Endodermal cell (in vitro differentiated cells): ENCODE data around the gene TIAL1. TPM values are rescaled to one million over a fixed set of nuclear protein-coding genes. Genes with fewer than 3 reads are reported as not detected.

Source experiments
- DNase-seq: peaks from one replicate; pipeline ENCODE4 v3.0.0-alpha.2; 2017
- H3K27ac ChIP-seq: 2 replicates; pipeline ENCODE4 v1.5.1; 2013; ENCODE audit warnings: mild to moderate bottlenecking, low read depth, low read length, moderate library complexity
- H3K27me3 ChIP-seq: 2 replicates; pipeline ENCODE4 v1.6.1; 2013; ENCODE audit warnings: mild to moderate bottlenecking, low read length, moderate library complexity; ENCODE audit not compliant: insufficient read depth, control insufficient read depth, poor library complexity, severe bottlenecking
- H3K36me3 ChIP-seq: 2 replicates; pipeline ENCODE4 v1.7.0; 2013; ENCODE audit warnings: mild to moderate bottlenecking, low read length, moderate library complexity; ENCODE audit not compliant: control insufficient read depth, insufficient read depth
- H3K4me1 ChIP-seq: one replicate; pipeline ENCODE4 v1.7.0; 2013; ENCODE audit warnings: low read length; ENCODE audit not compliant: control insufficient read depth, insufficient read depth
- H3K4me3 ChIP-seq: 2 replicates; pipeline ENCODE4 v1.5.1; 2013; ENCODE audit warnings: mild to moderate bottlenecking, low read length, moderate library complexity
- H3K9ac ChIP-seq: 2 replicates; pipeline ENCODE4 v1.6.1; 2013; ENCODE audit warnings: mild to moderate bottlenecking, low read length, moderate library complexity; ENCODE audit not compliant: poor library complexity, severe bottlenecking; ENCODE audit errors: extremely low read depth
- H3K9me3 ChIP-seq: 2 replicates; pipeline ENCODE4 v1.6.1; 2013; ENCODE audit warnings: mild to moderate bottlenecking, low read length, moderate library complexity; ENCODE audit not compliant: control insufficient read depth
- H3K27ac Mint-ChIP-seq: 2 replicates; pipeline ENCODE4 v1.8.0; 2020; ENCODE audit warnings: mixed read lengths
- H3K27me3 Mint-ChIP-seq: 2 replicates; pipeline ENCODE4 v1.8.0; 2021; ENCODE audit warnings: mild to moderate bottlenecking, mixed read lengths; ENCODE audit not compliant: insufficient read depth
- H3K36me3 Mint-ChIP-seq: 2 replicates; pipeline ENCODE4 v1.8.0; 2020; ENCODE audit warnings: low read depth, mixed read lengths
- H3K4me1 Mint-ChIP-seq: 2 replicates; pipeline ENCODE4 v1.8.0; 2020; ENCODE audit warnings: mixed read lengths
- H3K4me3 Mint-ChIP-seq: 2 replicates; pipeline ENCODE4 v1.8.0; 2020; ENCODE audit warnings: mild to moderate bottlenecking, moderate library complexity, mixed read lengths
- H3K9me3 Mint-ChIP-seq: 2 replicates; pipeline ENCODE4 v1.8.0; 2020; ENCODE audit warnings: mild to moderate bottlenecking, mixed read lengths
- CTCF ChIP-seq: fragments of 200-600 bp; sonication (generic); conservative IDR thresholded peaks from 2 replicates; pipeline ENCODE4 v1.5.0; 2021; ENCODE audit warnings: antibody characterized with exemption, mild to moderate bottlenecking
- WGBS, 2 experiments: methylation state at CpG; one replicate each; pipeline versions ENCODE4 v1.1.5 to v1.1.7; 2013; ENCODE audit warnings: missing lambda C conversion rate in 2 of 2, mixed read lengths in 1 of 2; ENCODE audit not compliant: insufficient coverage in 1 of 2, insufficient read length in 1 of 2; 5-methylcytosine and 5-hydroxymethylcytosine counted together
- total RNA-seq, 2 donors: library from RNA; stranded (reverse); fragmentation: NEBNext Ultra II Directional in 1 of 2; extraction: Animal tissue kit (Norgen Biotek cat#: 25700) in 1 of 2; gene quantifications; 2 replicates in 1 of 2; 3 replicates in 1 of 2; pipeline ENCODE4 v1.2.1, GENCODE V29; 2021

Gene TIAL1
- total RNA-seq, 2 donors from 2014 or later = 156 to 176 TPM

- peak overlapping the region; percentile 94 for H3K4me3 ChIP-seq
- Mint-ChIP-seq H3K27me3 (no peaks in the 10 kb centered on the region), H3K36me3 (peaks cover 29% of the 10 kb centered on the region), H3K27ac (peak overlapping the region; percentile 67), H3K4me3 (peak overlapping the region; percentile 72), H3K9me3 (peaks cover 5% of the 10 kb centered on the region), H3K4me1 (peaks cover 27% of the 10 kb centered on the region)
- H3K9ac ChIP-seq = peak overlapping the region; percentile 89
- peaks cover 7% of the 10 kb centered on the region for H3K4me1 ChIP-seq
- DNase-seq = no peak
- no peak for TF ChIP-seq CTCF
- H3K27me3 ChIP-seq = no peaks in the 10 kb centered on the region
- WGBS, 2 experiments = 0 to 27% methylated on average over 2 to 5 of the region's 5 CpGs
- H3K9me3 ChIP-seq = peaks cover 7% of the 10 kb centered on the region
- no peak overlapping the region for H3K27ac ChIP-seq
- H3K36me3 ChIP-seq = peaks cover 11% of the 10 kb centered on the region
These were observed 1.6 kb downstream of the TIAL1 start for GRCh38 chr10:119595134-119595675.

GRCh38 chr10:119588071-119588470, 8.7 kb downstream of the TIAL1 start:
- H3K27me3 ChIP-seq = no peaks in the 10 kb centered on the region
- DNase-seq = no peak
- H3K27ac Mint-ChIP-seq = no peak overlapping the region
- no peak overlapping the region for H3K9ac ChIP-seq
- WGBS, 2 experiments = 93 to 96% methylated on average over 4 of the region's 4 CpGs
- no peak for TF ChIP-seq CTCF
- H3K4me3 ChIP-seq = no peak overlapping the region
- H3K4me1 Mint-ChIP-seq = peaks cover 10% of the 10 kb centered on the region
- no peak overlapping the region for H3K27ac ChIP-seq
- peaks cover 5% of the 10 kb centered on the region for H3K4me1 ChIP-seq
- no peaks in the 10 kb centered on the region for H3K9me3 ChIP-seq
- H3K4me3 Mint-ChIP-seq = no peak overlapping the region
- H3K36me3 ChIP-seq = peaks cover 66% of the 10 kb centered on the region
- no peaks in the 10 kb centered on the region for H3K9me3 Mint-ChIP-seq
- no peaks in the 10 kb centered on the region for H3K27me3 Mint-ChIP-seq
- peaks cover 23% of the 10 kb centered on the region for H3K36me3 Mint-ChIP-seq

- peaks cover 95% of the 10 kb centered on the region for H3K36me3 ChIP-seq
- 94 to 100% methylated on average over 1 to 3 of the region's 3 CpGs for WGBS, 2 experiments
- peaks cover 63% of the 10 kb centered on the region for H3K36me3 Mint-ChIP-seq
These were observed 18.4 kb downstream of the TIAL1 start for GRCh38 chr10:119578355-119578754.

More at GRCh38 chr10:119578355-119578754, 18.4 kb downstream of the TIAL1 start:
- H3K4me3 Mint-ChIP-seq = no peak overlapping the region
- H3K4me1 ChIP-seq = no peaks in the 10 kb centered on the region
- no peak for DNase-seq
- H3K9me3 Mint-ChIP-seq = no peaks in the 10 kb centered on the region
- no peak for TF ChIP-seq CTCF
- H3K9me3 ChIP-seq = no peaks in the 10 kb centered on the region
- no peak overlapping the region for H3K27ac ChIP-seq
- no peaks in the 10 kb centered on the region for H3K27me3 Mint-ChIP-seq
- H3K27ac Mint-ChIP-seq = no peak overlapping the region
- no peaks in the 10 kb centered on the region for H3K27me3 ChIP-seq
- no peaks in the 10 kb centered on the region for H3K4me1 Mint-ChIP-seq
- H3K9ac ChIP-seq = no peak overlapping the region
- no peak overlapping the region for H3K4me3 ChIP-seq
